Measurements from ENCODE around the gene CORO6.

GRCh38 chr17:29653995-29654714 lies 31.4 kb upstream of the CORO6 start:
- TF ChIP-seq EZH2 (IDR thresholded peaks at IDR 0.05; ENCODE audit: borderline replicate concordance, low read length) (no peak), CTCF (IDR thresholded peaks at IDR 0.05; ENCODE audit: low read length) (no peak)

Data from OCI-LY1 (cell line).